ENCODE data around the gene HAAO.

HAAO gene

DNA sequence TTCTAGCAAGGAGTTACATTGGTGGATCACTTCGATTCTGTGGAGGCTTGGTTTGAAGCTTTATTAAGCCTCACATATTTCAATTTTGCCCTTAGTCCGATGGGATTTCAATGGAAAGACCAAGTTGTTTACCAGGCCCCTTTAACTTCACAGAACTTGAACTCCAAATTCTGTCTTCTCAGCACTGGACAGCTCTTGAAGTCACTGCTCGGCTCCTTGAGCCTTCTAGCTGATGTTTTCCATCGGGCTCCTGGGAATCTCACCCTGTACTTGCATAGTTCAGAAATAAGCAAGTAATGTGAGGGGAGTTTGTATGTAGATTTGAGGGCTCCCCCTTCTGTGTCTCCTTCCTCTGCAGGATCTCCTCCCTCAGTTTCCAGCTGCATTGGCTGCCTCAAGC is 43.5 kb downstream of the HAAO start:
- TF ChIP-seq, protein P1, sequence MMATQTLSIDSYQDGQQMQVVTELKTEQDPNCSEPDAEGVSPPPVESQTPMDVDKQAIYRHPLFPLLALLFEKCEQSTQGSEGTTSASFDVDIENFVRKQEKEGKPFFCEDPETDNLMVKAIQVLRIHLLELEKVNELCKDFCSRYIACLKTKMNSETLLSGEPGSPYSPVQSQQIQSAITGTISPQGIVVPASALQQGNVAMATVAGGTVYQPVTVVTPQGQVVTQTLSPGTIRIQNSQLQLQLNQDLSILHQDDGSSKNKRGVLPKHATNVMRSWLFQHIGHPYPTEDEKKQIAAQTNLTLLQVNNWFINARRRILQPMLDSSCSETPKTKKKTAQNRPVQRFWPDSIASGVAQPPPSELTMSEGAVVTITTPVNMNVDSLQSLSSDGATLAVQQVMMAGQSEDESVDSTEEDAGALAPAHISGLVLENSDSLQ (IDR thresholded peaks at IDR 0.05), result no peak
- TF ChIP-seq ZNF384 (IDR thresholded peaks at IDR 0.05) (no peak), SUZ12 (IDR thresholded peaks at IDR 0.05) (no peak), ELF4 (IDR thresholded peaks at IDR 0.05) (no peak), NFRKB (IDR thresholded peaks at IDR 0.05) (no peak), SP1 (IDR thresholded peaks at IDR 0.05) (no peak), FOXM1 (IDR thresholded peaks at IDR 0.05; ENCODE audit: borderline replicate concordance) (no peak), HDGF (IDR thresholded peaks at IDR 0.05; ENCODE audit: borderline replicate concordance) (no peak), L3MBTL2 (conservative IDR thresholded peaks at IDR 0.05) (no peak), LEF1 (IDR thresholded peaks at IDR 0.05; ENCODE audit: borderline replicate concordance) (no peak), CTBP1 (IDR thresholded peaks at IDR 0.05; ENCODE audit: borderline replicate concordance) (no peak), BHLHE40 (IDR thresholded peaks at IDR 0.05; ENCODE audit: borderline replicate concordance) (no peak), ARNT (IDR thresholded peaks at IDR 0.05) (no peak), FOXK2 (IDR thresholded peaks at IDR 0.05) (no peak), FOXA1 (IDR thresholded peaks at IDR 0.05) (no peak), TARDBP (IDR thresholded peaks at IDR 0.05) (no peak)
- POLR2A ChIA-PET, result no interaction called here
- CTCF ChIA-PET, result no interaction called here
- peak; percentile 1 for DNase-seq (ENCODE audit: extremely low spot score)

DNA sequence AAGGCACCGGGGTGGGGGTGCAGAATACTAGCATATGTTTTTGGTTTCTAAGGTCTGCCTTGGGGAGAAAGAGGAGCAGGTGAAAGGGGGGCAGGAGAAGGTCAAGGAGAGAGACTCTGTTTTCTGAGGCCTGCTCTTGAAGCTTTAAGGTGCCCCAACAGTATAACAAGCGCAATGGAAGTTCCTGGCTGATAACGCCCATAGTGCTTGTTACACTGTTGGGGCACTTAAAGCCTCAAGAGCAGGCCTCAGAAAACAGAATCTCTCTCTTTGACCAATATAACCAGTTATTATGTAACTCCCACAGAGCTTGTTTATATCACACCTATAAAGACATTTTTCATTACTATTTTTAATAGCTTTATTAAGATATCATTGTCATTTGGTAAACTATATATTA is 45.0 kb downstream of the HAAO start:
- CTCF ChIA-PET, result interaction anchor here (0.5 kb wide), 1 partner anchor 11 kb away, joined by 3 read pairs; no protein-coding TSS in a partner anchor
- no peak for DNase-seq (ENCODE audit: extremely low spot score)
- TF ChIP-seq NFRKB (IDR thresholded peaks at IDR 0.05) (no peak), CTBP1 (IDR thresholded peaks at IDR 0.05; ENCODE audit: borderline replicate concordance) (no peak)
- POLR2A ChIA-PET, result no interaction called here

DNA sequence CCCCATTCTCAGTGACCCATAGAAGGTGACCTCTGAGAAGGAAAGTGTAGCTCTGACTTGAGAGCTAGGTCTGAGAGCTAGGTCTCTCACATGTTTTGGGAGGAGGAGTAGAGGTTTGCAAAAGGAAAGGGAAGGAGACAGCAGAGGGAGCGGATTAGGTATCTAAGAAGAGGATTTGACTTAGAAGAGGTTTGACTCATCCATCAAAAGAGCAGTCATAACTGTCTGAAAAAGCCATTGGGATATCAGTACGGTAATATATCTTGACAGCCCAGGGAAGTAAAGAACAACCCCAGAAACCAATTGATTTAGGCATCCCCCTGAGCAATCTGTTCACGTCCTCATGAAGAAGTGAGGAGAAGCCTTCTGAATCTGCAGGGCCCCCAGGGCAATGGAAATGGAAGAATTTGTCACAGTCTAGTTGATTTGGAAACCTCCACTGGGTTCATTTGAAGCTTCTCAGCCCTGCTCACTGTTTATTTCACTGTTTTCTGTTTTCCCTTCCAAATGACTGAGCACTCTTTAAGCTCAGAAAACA is 47.8 kb downstream of the HAAO start:
- TF ChIP-seq TARDBP (IDR thresholded peaks at IDR 0.05), result no peak
- TF ChIP-seq LEF1 (IDR thresholded peaks at IDR 0.05; ENCODE audit: borderline replicate concordance), result no peak
- TF ChIP-seq HDGF (IDR thresholded peaks at IDR 0.05; ENCODE audit: borderline replicate concordance), result no peak
- TF ChIP-seq ARNT (IDR thresholded peaks at IDR 0.05), result no peak
- no peak for TF ChIP-seq ELF4 (IDR thresholded peaks at IDR 0.05)
- no peak for TF ChIP-seq BHLHE40 (IDR thresholded peaks at IDR 0.05; ENCODE audit: borderline replicate concordance)
- no peak for TF ChIP-seq L3MBTL2 (conservative IDR thresholded peaks at IDR 0.05)
- TF ChIP-seq ZNF384 (IDR thresholded peaks at IDR 0.05), result no peak
- DNase-seq (ENCODE audit: extremely low spot score), result peak; percentile 2
- POLR2A ChIA-PET, result no interaction called here
- CTCF ChIA-PET, result interaction anchor here (0.5 to 1.3 kb wide), 2 partner anchors 13 to 34 kb away, joined by 3 to 5 read pairs; no protein-coding TSS in a partner anchor

DNA sequence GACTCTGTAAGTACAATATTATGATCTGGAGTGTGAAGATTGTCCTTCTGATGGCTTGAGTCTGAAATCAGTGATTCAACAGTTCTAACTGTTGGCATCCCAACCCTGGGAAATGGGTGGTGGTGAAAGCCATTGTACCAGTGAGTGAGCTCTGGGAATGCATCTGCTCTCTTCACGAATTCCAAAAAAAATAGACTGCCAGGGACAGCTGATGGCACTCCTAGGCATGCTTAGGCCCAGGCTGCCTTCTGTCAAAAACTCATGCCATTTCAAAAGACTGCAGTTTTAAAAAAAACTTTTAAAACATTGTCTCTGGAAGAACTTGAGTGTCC is 48.8 kb downstream of the HAAO start:
- DNase-seq (ENCODE audit: extremely low spot score), result no peak
- POLR2A ChIA-PET, result no interaction called here
- TF ChIP-seq ARNT (IDR thresholded peaks at IDR 0.05), result no peak
- CTCF ChIA-PET, result no interaction called here

DNA sequence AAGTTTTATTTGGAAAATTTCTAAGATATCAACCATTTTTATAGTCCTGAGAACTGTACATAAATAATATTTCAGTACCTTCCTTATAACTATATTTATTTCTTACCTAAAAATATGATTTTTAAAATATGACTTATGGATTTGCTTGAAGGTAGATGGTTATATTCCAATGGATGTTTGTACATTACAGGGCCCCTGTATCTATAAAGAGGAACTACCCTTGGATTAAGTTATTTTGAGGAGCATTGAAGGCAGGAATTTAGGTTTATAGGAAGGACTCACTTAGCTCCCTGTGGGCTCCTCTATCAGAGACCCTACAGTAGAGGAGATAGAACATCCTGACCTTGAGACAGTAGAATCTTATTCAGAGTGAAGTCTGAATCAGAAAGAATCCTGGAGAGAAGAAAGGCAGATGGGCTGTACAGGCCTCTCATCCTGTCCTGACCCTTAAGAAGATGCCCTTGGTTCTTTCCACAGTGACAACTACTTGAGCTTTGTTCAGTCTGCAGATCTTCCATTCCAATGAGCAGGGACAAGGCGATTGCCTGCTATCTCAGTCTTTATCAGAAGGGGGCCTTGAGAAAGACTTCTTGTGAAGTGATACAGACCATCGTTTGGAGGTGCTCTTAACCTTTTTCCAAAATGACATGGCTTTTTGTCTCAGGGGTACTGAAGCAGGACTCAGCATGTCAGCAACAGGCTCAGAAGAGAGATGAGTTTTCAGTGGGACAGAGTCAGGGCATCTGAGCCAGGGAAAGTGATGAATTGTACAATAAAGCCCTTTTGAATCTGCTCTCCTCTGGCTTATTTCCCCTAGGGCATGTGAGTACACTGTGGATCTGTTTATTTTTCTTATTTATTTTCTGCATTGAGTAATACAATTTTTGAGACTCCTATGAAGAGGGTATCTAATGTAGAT is 49.4 kb downstream of the HAAO start:
- peak; percentile 4 for DNase-seq (ENCODE audit: extremely low spot score)
- ChIA-PET POLR2A (no interaction called here), CTCF (interaction anchor here (0.6 kb wide), 1 partner anchor 35 kb away, joined by 6 read pairs; no protein-coding TSS in a partner anchor)
- TF ChIP-seq LEF1 (IDR thresholded peaks at IDR 0.05; ENCODE audit: borderline replicate concordance) (no peak), SUZ12 (IDR thresholded peaks at IDR 0.05) (no peak), FOXM1 (IDR thresholded peaks at IDR 0.05; ENCODE audit: borderline replicate concordance) (no peak), ARNT (IDR thresholded peaks at IDR 0.05) (no peak), SP1 (IDR thresholded peaks at IDR 0.05) (no peak), ELF4 (IDR thresholded peaks at IDR 0.05) (no peak), FOXA1 (IDR thresholded peaks at IDR 0.05) (no peak), HDGF (IDR thresholded peaks at IDR 0.05; ENCODE audit: borderline replicate concordance) (no peak), BHLHE40 (IDR thresholded peaks at IDR 0.05; ENCODE audit: borderline replicate concordance) (no peak), FOXK2 (IDR thresholded peaks at IDR 0.05) (no peak), CTBP1 (IDR thresholded peaks at IDR 0.05; ENCODE audit: borderline replicate concordance) (no peak), TARDBP (IDR thresholded peaks at IDR 0.05) (no peak), NFRKB (IDR thresholded peaks at IDR 0.05) (no peak)

DNA sequence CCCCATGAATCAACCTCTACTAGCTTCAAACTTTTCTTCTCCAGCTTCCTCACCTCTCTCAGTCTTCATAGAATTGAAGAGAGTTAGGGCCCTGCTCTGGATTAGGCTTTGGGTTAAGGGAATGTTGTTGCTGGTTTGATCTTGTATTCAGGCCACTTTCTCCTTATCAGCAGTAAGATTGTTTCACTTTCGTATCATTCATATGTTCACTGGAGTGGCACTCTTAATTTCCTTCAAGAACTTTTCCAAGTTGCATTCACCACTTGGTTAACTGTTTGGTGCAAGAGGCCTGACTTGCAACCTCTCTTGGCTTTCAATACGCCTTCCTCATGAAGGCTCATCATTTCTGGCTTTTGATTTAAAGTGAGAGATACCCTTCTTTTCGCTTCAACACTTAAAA is 51.2 kb downstream of the HAAO start:
- TF ChIP-seq NFRKB (IDR thresholded peaks at IDR 0.05), result no peak
- no peak for TF ChIP-seq HDGF (IDR thresholded peaks at IDR 0.05; ENCODE audit: borderline replicate concordance)
- no peak for TF ChIP-seq LEF1 (IDR thresholded peaks at IDR 0.05; ENCODE audit: borderline replicate concordance)
- no peak for TF ChIP-seq ELF4 (IDR thresholded peaks at IDR 0.05)
- no peak for TF ChIP-seq BHLHE40 (IDR thresholded peaks at IDR 0.05; ENCODE audit: borderline replicate concordance)
- TF ChIP-seq SUZ12 (IDR thresholded peaks at IDR 0.05), result no peak
- no peak for TF ChIP-seq CTBP1 (IDR thresholded peaks at IDR 0.05; ENCODE audit: borderline replicate concordance)
- no peak for DNase-seq (ENCODE audit: extremely low spot score)
- POLR2A ChIA-PET, result no interaction called here
- CTCF ChIA-PET, result no interaction called here

DNA sequence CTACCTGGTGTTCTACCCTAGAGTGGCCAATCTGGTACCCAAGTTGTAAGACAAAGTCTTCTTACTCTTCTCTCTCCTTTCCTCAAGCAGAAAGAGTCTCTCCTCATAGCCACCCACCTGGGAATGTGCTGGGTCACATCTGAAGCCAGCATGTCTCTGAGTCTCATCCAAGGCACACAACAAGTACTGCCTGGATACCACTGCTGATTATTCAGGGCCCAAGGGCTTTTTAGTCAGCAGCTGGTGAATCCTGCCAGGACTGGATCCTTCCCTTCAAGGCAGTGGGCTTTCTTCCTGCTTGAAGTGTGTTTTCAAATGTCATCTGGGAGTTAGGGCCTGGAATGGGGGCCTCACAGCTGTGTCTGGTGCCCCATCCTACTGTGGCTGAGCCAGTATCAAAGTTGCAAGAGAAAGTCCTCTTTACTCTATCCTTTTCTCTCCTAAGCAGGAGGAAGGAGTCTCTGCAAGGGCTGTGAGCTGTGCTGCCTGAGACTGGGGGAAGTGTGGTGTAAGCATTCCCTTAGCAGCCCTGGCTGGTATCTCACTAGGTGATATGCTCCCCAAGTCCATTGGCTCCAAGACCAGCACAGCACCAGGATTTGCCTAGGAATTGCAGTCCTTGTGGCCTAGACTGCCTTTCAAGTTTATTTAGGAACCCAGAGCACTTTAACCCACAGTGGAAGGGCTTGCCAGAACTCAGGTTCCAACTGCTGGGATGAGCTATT is 55.6 kb downstream of the HAAO start:
- no peak for DNase-seq (ENCODE audit: extremely low spot score)
- POLR2A ChIA-PET, result no interaction called here
- CTCF ChIA-PET, result interaction anchor here (0.7 kb wide), 1 partner anchor 11 kb away, joined by 3 read pairs; no protein-coding TSS in a partner anchor
- TF ChIP-seq FOXM1 (IDR thresholded peaks at IDR 0.05; ENCODE audit: borderline replicate concordance) (no peak), ELF4 (IDR thresholded peaks at IDR 0.05) (no peak), BHLHE40 (IDR thresholded peaks at IDR 0.05; ENCODE audit: borderline replicate concordance) (no peak), FOXK2 (IDR thresholded peaks at IDR 0.05) (no peak), ZNF384 (IDR thresholded peaks at IDR 0.05) (no peak), NFRKB (IDR thresholded peaks at IDR 0.05) (no peak), LEF1 (IDR thresholded peaks at IDR 0.05; ENCODE audit: borderline replicate concordance) (no peak), SUZ12 (IDR thresholded peaks at IDR 0.05) (no peak), L3MBTL2 (conservative IDR thresholded peaks at IDR 0.05) (no peak), CTBP1 (IDR thresholded peaks at IDR 0.05; ENCODE audit: borderline replicate concordance) (no peak), SP1 (IDR thresholded peaks at IDR 0.05) (no peak), ARNT (IDR thresholded peaks at IDR 0.05) (no peak), FOXA1 (IDR thresholded peaks at IDR 0.05) (no peak), HDGF (IDR thresholded peaks at IDR 0.05; ENCODE audit: borderline replicate concordance) (no peak), TARDBP (IDR thresholded peaks at IDR 0.05) (no peak)
- TF ChIP-seq, protein P1 (IDR thresholded peaks at IDR 0.05), result no peak
